Esophagus muscularis mucosa (tissue), 4 donors: ENCODE results near the gene DHX35. TPM values are rescaled to one million over a fixed set of nuclear protein-coding genes. Genes with fewer than 3 reads are reported as not detected.
A peak's percentile ranks its signal among the peaks of the same experiment; 100 is the strongest.

ENCODE experiments used
- DNase-seq: peaks from one replicate; pipeline ENCODE4 v3.0.0-alpha.2; 2017; ENCODE audit errors: extremely low spot score
- H3K27ac ChIP-seq, 4 donors: fragments of 200-600 bp; sonication (generic); replicated peaks in 1 of 4; 1 replicate in 3 of 4; 2 replicates in 1 of 4; pipeline ENCODE4 v1.5.1; 2016 to 2019; ENCODE audit warnings: mild to moderate bottlenecking in 1 of 4
- H3K27me3 ChIP-seq, 4 donors: fragments of 200-600 bp; sonication (generic); one replicate each; pipeline versions ENCODE4 v1.5.1 to v1.6.0; 2016 to 2019
- H3K36me3 ChIP-seq, 4 donors: fragments of 200-600 bp; sonication (generic); one replicate each; pipeline ENCODE4 v1.5.1; 2016 to 2019
- H3K4me1 ChIP-seq, 4 donors: fragments of 200-600 bp; sonication (generic); one replicate each; pipeline ENCODE4 v1.5.1; 2016 to 2019
- H3K4me3 ChIP-seq, 4 donors: fragments of 200-600 bp; sonication (generic); 1 replicate in 2 of 4; 2 replicates in 2 of 4; pipeline ENCODE4 v1.5.1; 2016 to 2019; ENCODE audit warnings: mild to moderate bottlenecking in 4 of 4, moderate library complexity in 1 of 4
- H3K9me3 ChIP-seq, 4 donors: fragments of 200-600 bp; sonication (generic); 1 replicate in 3 of 4; 2 replicates in 1 of 4; pipeline ENCODE4 v1.5.1; 2016 to 2019
- CTCF ChIP-seq, 3 experiments: fragments of 200-600 bp in 2 of 3; fragments of 450-650 bp in 1 of 3; sonication (generic) in 2 of 3; IDR thresholded peaks; one replicate each; pipeline ENCODE4 v1.5.1; 2017 to 2019; ENCODE audit warnings: antibody characterized with exemption in 3 of 3, mild to moderate bottlenecking in 2 of 3, moderate library complexity in 1 of 3
- EP300 ChIP-seq: sonication (generic); formaldehyde crosslinking; IDR thresholded peaks from one replicate; pipeline ENCODE4 v1.6.1; 2017; ENCODE audit warnings: antibody characterized with exemption
- POLR2A ChIP-seq: fragments of 450-650 bp; IDR thresholded peaks from one replicate; pipeline ENCODE4 v1.6.1; 2017; ENCODE audit warnings: antibody characterized with exemption, moderate library complexity, mild to moderate bottlenecking, low read depth
- POLR2AphosphoS5 ChIP-seq, 2 donors: sonication (generic); formaldehyde crosslinking; IDR thresholded peaks; one replicate each; pipeline ENCODE4 v1.6.1; 2017; ENCODE audit warnings: antibody characterized with exemption in 2 of 2
- WGBS: methylation state at CpG from one replicate; pipeline ENCODE4 v1.1.5; 2018; 5-methylcytosine and 5-hydroxymethylcytosine counted together
- intact Hi-C: fragments of 100-400 bp; cut with DNase I; formaldehyde crosslinking; loops from one replicate; pipeline ENCODE4 v1.15.1; 2023
- total RNA-seq, 4 donors: library from RNA; depleted of rRNA; stranded (reverse); fragments of >200 nt; gene quantifications; one replicate each; pipeline versions ENCODE4 v1.1.0 to v1.2.1, GENCODE V29; 2016

The DHX35 gene
- total RNA-seq, 4 donors from 2014 or later: 19.7 to 31.7 (median 24.5) TPM

GRCh38 chr20:39049148-39049547, 87.0 kb downstream of the DHX35 start:
- intact Hi-C loops: loop anchor here (2.0 kb wide), 1 partner anchor 122 kb away; the partner anchor contains the start of gene FAM83D

GRCh38 chr20:39049684-39050554, 87.8 kb downstream of the DHX35 start:
- 7% methylated on average over 16 of the region's 69 CpGs for WGBS
- TF ChIP-seq CTCF (IDR thresholded peaks at IDR 0.05): peak; percentile 96 to 100 (median 97)
- peak; percentile 55 to 75 for TF ChIP-seq POLR2AphosphoS5 (IDR thresholded peaks at IDR 0.05)
- TF ChIP-seq POLR2A: no peak
- Histone ChIP-seq H3K9me3 (no peaks in the 10 kb centered on the region), H3K4me1 (peaks cover 8 to 35% (median 31%) of the 10 kb centered on the region in 4 donors), H3K27ac (peak overlapping the region; percentile 61 to 85 (median 74)), H3K27me3 (peaks cover 0 to 16% (median 0%) of the 10 kb centered on the region in 4 donors), H3K36me3 (no peaks in the 10 kb centered on the region), H3K4me3 (peak overlapping the region; percentile 65 to 75 (median 72))
- intact Hi-C loops: loop anchor here (1.0 to 2.0 kb wide), 2 partner anchors 31 to 123 kb away; partner anchors contain the start of gene FAM83D
- no peak for DNase-seq

More at GRCh38 chr20:39049148-39049547, 87.0 kb downstream of the DHX35 start:
- Histone ChIP-seq H3K9me3 (no peaks in the 10 kb centered on the region), H3K27me3 (peaks cover 0 to 12% (median 0%) of the 10 kb centered on the region in 4 donors), H3K4me3 (peak overlapping the region in 2 of 4 donors; percentile 65 to 72), H3K27ac (peak overlapping the region in 3 of 4 donors; percentile 61 to 85 (median 80)), H3K36me3 (peaks cover 0 to 4% (median 0%) of the 10 kb centered on the region in 4 donors), H3K4me1 (peaks cover 8 to 35% (median 31%) of the 10 kb centered on the region in 4 donors)
- 60% methylated on average over 1 of the region's 2 CpGs for WGBS
- TF ChIP-seq POLR2AphosphoS5 (IDR thresholded peaks at IDR 0.05) (no peak), CTCF (IDR thresholded peaks at IDR 0.05) (no peak), EP300 (no peak), POLR2A (no peak)
- DNase-seq: no peak

- no peaks in the 10 kb centered on the region for H3K9me3 ChIP-seq
- no peak for DNase-seq
- 61% methylated on average over 4 of the region's 4 CpGs for WGBS
- H3K27ac ChIP-seq: peak overlapping the region in 2 of 4 donors; percentile 80 to 85
- peak overlapping the region; percentile 65 to 75 (median 72) for H3K4me3 ChIP-seq
- H3K36me3 ChIP-seq: no peaks in the 10 kb centered on the region
- intact Hi-C loops: loop anchor here (1.0 kb wide), 1 partner anchor 31 kb away; no protein-coding TSS in a partner anchor
- peaks cover 0 to 16% (median 0%) of the 10 kb centered on the region in 4 donors for H3K27me3 ChIP-seq
- no peak for TF ChIP-seq POLR2AphosphoS5 (IDR thresholded peaks at IDR 0.05)
- TF ChIP-seq EP300: no peak
- no peak for TF ChIP-seq POLR2A
- no peak for TF ChIP-seq CTCF (IDR thresholded peaks at IDR 0.05)
- peaks cover 8 to 35% (median 31%) of the 10 kb centered on the region in 4 donors for H3K4me1 ChIP-seq
Measured at GRCh38 chr20:39050555-39050902, 88.4 kb downstream of the DHX35 start.

GRCh38 chr20:39052676-39053075, 90.5 kb downstream of the DHX35 start:
- H3K9me3 ChIP-seq: no peaks in the 10 kb centered on the region
- H3K4me3 ChIP-seq: no peak overlapping the region
- peaks cover 0 to 16% (median 0%) of the 10 kb centered on the region in 4 donors for H3K27me3 ChIP-seq
- 96% methylated on average over 8 of the region's 8 CpGs for WGBS
- intact Hi-C loops: no loop called here
- no peak overlapping the region for H3K27ac ChIP-seq
- peaks cover 8 to 30% (median 28%) of the 10 kb centered on the region in 4 donors for H3K4me1 ChIP-seq
- DNase-seq: no peak
- H3K36me3 ChIP-seq: no peaks in the 10 kb centered on the region
- no peak for TF ChIP-seq POLR2A
- TF ChIP-seq CTCF (IDR thresholded peaks at IDR 0.05): no peak
- no peak for TF ChIP-seq POLR2AphosphoS5 (IDR thresholded peaks at IDR 0.05)
- TF ChIP-seq EP300: no peak
